HAP-1 (cell line): ENCODE results near the gene CCDC83.
"Not testable (repeated sequence)": the region's sequence is repeated elsewhere in the genome, so short reads cannot be mapped to it uniquely, and the experiment has no call there.

Experiments
- DNase-seq, 2 experiments: peaks; one replicate each; pipeline ENCODE4 v3.0.0-alpha.2; 2016 to 2020; ENCODE audit warnings: low spot score in 2 of 2
- H3K27me3 ChIP-seq: fragments of 250-450 bp; sonication (Bioruptor Pico); 2 replicates; pipeline ENCODE4 v1.5.1; 2020; ENCODE audit warnings: low read depth, mild to moderate bottlenecking, moderate library complexity
- H3K36me3 ChIP-seq: fragments of 250-450 bp; sonication (Bioruptor Pico); replicated peaks from 2 replicates; pipeline ENCODE4 v1.5.1; 2020; ENCODE audit warnings: mild to moderate bottlenecking
- H3K4me1 ChIP-seq: fragments of 250-450 bp; sonication (Bioruptor Pico); 2 replicates; pipeline ENCODE4 v1.5.1; 2020; ENCODE audit warnings: mild to moderate bottlenecking
- H3K4me3 ChIP-seq: fragments of 250-450 bp; sonication (Bioruptor Pico); 2 replicates; pipeline ENCODE4 v1.5.1; 2020; ENCODE audit warnings: mild to moderate bottlenecking, moderate library complexity
- H3K9me3 ChIP-seq: fragments of 250-450 bp; sonication (Bioruptor Pico); 2 replicates; pipeline ENCODE4 v1.5.1; 2020; ENCODE audit warnings: mild to moderate bottlenecking, moderate library complexity
- in situ Hi-C: fragments of 300-500 bp; cut with MboI; formaldehyde crosslinking; loops from 3 replicates; pipeline ENCODE4 v1.14.3; 2020; ENCODE audit warnings: low sequenced_read_pairs, inconsistent platforms, mixed read lengths

The CCDC83 gene

DNA sequence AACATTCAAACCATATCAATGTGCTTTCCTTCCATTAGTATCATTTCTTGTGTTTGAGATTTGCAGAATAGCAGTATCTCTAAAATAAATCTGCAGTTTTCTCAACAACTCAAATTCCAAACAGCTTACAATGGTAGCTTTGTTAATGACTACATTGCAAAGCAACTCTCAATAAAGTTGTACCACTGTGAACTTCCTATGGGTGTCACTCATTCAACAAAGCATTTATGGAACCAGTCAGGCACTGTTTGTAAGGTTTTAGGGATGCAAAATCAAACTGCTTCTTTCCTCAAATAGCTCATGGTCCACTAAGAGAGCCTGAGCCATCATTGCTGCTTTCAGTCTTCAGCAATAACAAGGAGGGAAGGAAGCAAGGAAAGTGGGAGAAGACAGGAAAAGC lies 91.0 kb downstream of the CCDC83 start:
- Histone ChIP-seq H3K4me3 (no peak overlapping the region), H3K9me3 (peaks cover 3% of the 10 kb centered on the region; the same call in 1 of the 2 replicates), H3K27me3 (no peaks in the 10 kb centered on the region), H3K36me3 (no peaks in the 10 kb centered on the region), H3K4me1 (no peaks in the 10 kb centered on the region)
- in situ Hi-C loops: no loop called here
- no peak for DNase-seq

GRCh38 chr11:85947431-85948272 lies 92.5 kb downstream of the CCDC83 start:
- Histone ChIP-seq H3K4me1 (no peaks in the 10 kb centered on the region), H3K36me3 (no peaks in the 10 kb centered on the region), H3K4me3 (no peak overlapping the region), H3K27me3 (no peaks in the 10 kb centered on the region), H3K9me3 (peaks cover 3% of the 10 kb centered on the region; the same call in 1 of the 2 replicates)
- in situ Hi-C loops: no loop called here
- no peak for DNase-seq

DNA sequence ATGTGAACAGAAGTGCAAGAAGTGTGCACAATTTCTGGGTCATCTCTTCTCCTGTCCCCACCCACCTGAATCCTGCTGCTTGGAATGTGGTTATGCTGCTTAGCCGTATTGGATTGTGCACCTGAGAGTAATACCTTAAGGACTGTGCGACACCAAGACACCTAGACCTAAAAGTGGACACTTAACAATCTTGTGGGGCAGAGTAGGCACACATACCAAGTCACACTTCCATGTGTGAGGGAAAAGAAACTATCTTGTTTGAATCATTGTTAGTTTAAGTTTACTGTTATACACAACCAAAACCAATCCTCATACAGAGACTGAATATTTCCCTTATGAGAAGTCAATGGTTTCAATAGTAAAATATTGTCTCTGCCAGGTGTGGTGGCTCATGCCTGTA lies 93.7 kb downstream of the CCDC83 start:
- in situ Hi-C loops: no loop called here
- no peaks in the 10 kb centered on the region for H3K27me3 ChIP-seq
- peaks cover 3% of the 10 kb centered on the region; the same call in 1 of the 2 replicates for H3K9me3 ChIP-seq
- no peak overlapping the region for H3K4me3 ChIP-seq
- DNase-seq: no peak
- H3K4me1 ChIP-seq: no peaks in the 10 kb centered on the region
- H3K36me3 ChIP-seq: no peaks in the 10 kb centered on the region

GRCh38 chr11:85949798-85950197 lies 94.6 kb downstream of the CCDC83 start:
- DNase-seq: no peak
- Histone ChIP-seq H3K4me1 (no peaks in the 10 kb centered on the region), H3K27me3 (no peaks in the 10 kb centered on the region), H3K9me3 (peaks cover 3% of the 10 kb centered on the region; the same call in 1 of the 2 replicates), H3K36me3 (no peaks in the 10 kb centered on the region), H3K4me3 (no peak overlapping the region)
- in situ Hi-C loops: no loop called here

GRCh38 chr11:85950317-85951048 lies 95.3 kb downstream of the CCDC83 start:
- in situ Hi-C loops: no loop called here
- DNase-seq: no peak
- H3K36me3 ChIP-seq: no peaks in the 10 kb centered on the region
- H3K9me3 ChIP-seq: peaks cover under 1% of the 10 kb centered on the region; the same call in 1 of the 2 replicates
- no peak overlapping the region for H3K4me3 ChIP-seq
- no peaks in the 10 kb centered on the region for H3K27me3 ChIP-seq
- H3K4me1 ChIP-seq: no peaks in the 10 kb centered on the region

- in situ Hi-C loops: no loop called here
- DNase-seq: no peak
These were observed 95.8 kb downstream of the CCDC83 start for GRCh38 chr11:85951049-85951405.

DNA sequence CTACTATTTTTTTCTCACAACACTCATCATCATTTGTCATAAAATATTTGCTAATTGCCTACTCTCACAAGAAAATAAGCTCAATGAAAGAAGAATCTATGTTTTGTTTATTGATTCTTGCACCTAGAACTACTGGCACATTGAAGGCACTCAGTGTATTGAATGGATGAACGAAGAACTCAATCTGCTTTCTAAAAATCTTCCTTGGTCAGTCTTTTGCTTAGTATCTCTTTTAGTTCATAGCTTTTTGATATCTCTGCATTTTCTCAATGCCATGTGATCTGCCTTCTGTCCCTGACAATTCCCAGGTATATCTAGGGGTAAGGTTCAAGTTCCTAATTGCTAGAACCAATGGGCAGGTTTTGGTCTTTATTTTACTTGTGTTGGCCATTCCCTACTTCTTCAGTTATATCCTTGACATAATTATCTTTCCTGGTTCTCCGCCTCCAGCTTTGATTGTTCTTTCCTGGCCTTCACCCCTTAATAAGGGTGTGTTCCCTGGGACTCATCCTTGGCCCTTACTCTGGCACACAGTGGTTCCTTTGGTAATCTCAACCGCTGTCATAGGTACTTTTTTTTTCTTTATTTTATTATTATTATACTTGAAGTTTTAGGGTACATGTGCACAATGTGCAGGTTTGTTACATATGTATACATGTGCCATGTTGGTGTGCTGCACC lies 96.4 kb downstream of the CCDC83 start:
- no peaks in the 10 kb centered on the region; the same call in 1 of the 2 replicates for H3K36me3 ChIP-seq
- H3K9me3 ChIP-seq: no peaks in the 10 kb centered on the region
- no peak overlapping the region for H3K4me3 ChIP-seq
- in situ Hi-C loops: no loop called here
- H3K27me3 ChIP-seq: no peaks in the 10 kb centered on the region
- no peaks in the 10 kb centered on the region for H3K4me1 ChIP-seq
- DNase-seq: no peak

More at GRCh38 chr11:85951049-85951405, 95.8 kb downstream of the CCDC83 start:
- Histone ChIP-seq H3K4me3 (no peak overlapping the region), H3K36me3 (no peaks in the 10 kb centered on the region; the same call in 1 of the 2 replicates), H3K27me3 (no peaks in the 10 kb centered on the region), H3K4me1 (no peaks in the 10 kb centered on the region), H3K9me3 (no peaks in the 10 kb centered on the region)

GRCh38 chr11:85952108-85952485 lies 96.9 kb downstream of the CCDC83 start:
- H3K36me3 ChIP-seq, in situ Hi-C loops: not testable (repeated sequence)

GRCh38 chr11:85953491-85954143 lies 98.4 kb downstream of the CCDC83 start:
- in situ Hi-C loops: no loop called here

More at GRCh38 chr11:85952108-85952485, 96.9 kb downstream of the CCDC83 start:
- H3K9me3 ChIP-seq, H3K4me1 ChIP-seq, DNase-seq, H3K27me3 ChIP-seq, H3K4me3 ChIP-seq: not testable (repeated sequence)

DNA sequence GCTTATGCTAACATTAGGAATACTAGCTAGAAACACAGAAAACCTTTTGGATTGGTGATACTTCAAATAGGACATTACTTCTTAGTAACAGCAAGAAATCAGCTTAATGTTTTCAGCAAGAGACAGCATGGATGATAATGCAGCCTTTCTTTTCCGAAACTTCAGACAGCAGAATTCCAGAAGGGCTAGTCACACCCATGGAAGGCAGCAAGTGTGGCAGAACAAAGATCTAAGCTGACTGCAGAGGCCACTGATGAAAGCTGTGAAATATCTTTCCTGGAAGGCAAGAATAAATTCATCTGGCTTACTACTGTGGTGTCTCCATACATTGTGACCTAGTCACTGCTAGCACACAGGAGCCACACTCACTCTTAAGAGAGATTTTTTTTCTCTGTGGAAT lies 100.3 kb downstream of the CCDC83 start:
- H3K27me3 ChIP-seq: no peaks in the 10 kb centered on the region
- no peak for DNase-seq
- H3K4me3 ChIP-seq: no peak overlapping the region
- in situ Hi-C loops: no loop called here
- peaks cover 5% of the 10 kb centered on the region for H3K36me3 ChIP-seq
- H3K4me1 ChIP-seq: no peaks in the 10 kb centered on the region
- no peaks in the 10 kb centered on the region for H3K9me3 ChIP-seq

More at GRCh38 chr11:85953491-85954143, 98.4 kb downstream of the CCDC83 start:
- H3K27me3 ChIP-seq: no peaks in the 10 kb centered on the region
- no peak overlapping the region for H3K4me3 ChIP-seq
- no peak for DNase-seq
- no peaks in the 10 kb centered on the region for H3K4me1 ChIP-seq
- peaks cover under 1% of the 10 kb centered on the region for H3K36me3 ChIP-seq
- no peaks in the 10 kb centered on the region for H3K9me3 ChIP-seq

GRCh38 chr11:85960678-85961077 lies 105.5 kb downstream of the CCDC83 start:
- H3K36me3 ChIP-seq: peaks cover 5% of the 10 kb centered on the region

GRCh38 chr11:85961130-85961529 lies 105.9 kb downstream of the CCDC83 start:
- no peaks in the 10 kb centered on the region for H3K27me3 ChIP-seq
- no peak overlapping the region for H3K4me3 ChIP-seq
- no peaks in the 10 kb centered on the region for H3K4me1 ChIP-seq
- peaks cover 5% of the 10 kb centered on the region for H3K36me3 ChIP-seq
- in situ Hi-C loops: no loop called here
- DNase-seq: no peak
- no peaks in the 10 kb centered on the region for H3K9me3 ChIP-seq

More at GRCh38 chr11:85960678-85961077, 105.5 kb downstream of the CCDC83 start:
- no peak for DNase-seq
- Histone ChIP-seq H3K27me3 (no peaks in the 10 kb centered on the region), H3K4me1 (no peaks in the 10 kb centered on the region), H3K9me3 (no peaks in the 10 kb centered on the region), H3K4me3 (no peak overlapping the region)
- in situ Hi-C loops: no loop called here

GRCh38 chr11:85961930-85962363 lies 106.8 kb downstream of the CCDC83 start:
- no peaks in the 10 kb centered on the region for H3K9me3 ChIP-seq
- peaks cover 6% of the 10 kb centered on the region for H3K36me3 ChIP-seq
- in situ Hi-C loops: no loop called here
- DNase-seq: no peak
- H3K4me1 ChIP-seq: no peaks in the 10 kb centered on the region
- no peak overlapping the region for H3K4me3 ChIP-seq
- no peaks in the 10 kb centered on the region for H3K27me3 ChIP-seq
